HG03457 (cell line): ENCODE measurements around the gene ANKIB1.
"Not testable (repeated sequence)": the region's sequence is repeated elsewhere in the genome, so short reads cannot be mapped to it uniquely, and the experiment has no call there.

Experiments
- ATAC-seq: cut with Tn5 transposase; IDR thresholded peaks from one replicate; pipeline ENCODE4 v1.9.1; 2021; ENCODE audit warnings: moderate number of reproducible peaks; ENCODE audit not compliant: unreplicated experiment

The ANKIB1 gene

DNA sequence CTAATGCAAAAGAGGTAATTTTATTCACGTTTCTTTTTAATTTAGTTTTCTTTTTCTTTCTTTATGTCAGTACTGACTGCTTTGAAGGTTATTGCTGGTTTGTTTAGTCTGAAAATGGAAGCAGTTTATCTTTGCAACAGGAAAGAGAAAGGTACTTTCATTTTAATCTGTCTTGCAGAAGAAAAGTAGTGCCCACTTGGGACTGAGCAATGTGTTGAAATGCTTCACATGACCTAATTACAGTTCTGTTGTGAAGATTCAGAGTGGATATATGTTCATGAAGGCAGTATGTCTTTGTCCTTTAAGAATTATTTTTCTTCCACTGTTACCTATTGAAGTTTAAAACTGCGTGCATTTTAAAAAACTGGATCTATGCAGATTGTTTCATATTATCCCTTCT lies 80.1 kb downstream of the ANKIB1 start:
- ATAC-seq, result no peak

DNA sequence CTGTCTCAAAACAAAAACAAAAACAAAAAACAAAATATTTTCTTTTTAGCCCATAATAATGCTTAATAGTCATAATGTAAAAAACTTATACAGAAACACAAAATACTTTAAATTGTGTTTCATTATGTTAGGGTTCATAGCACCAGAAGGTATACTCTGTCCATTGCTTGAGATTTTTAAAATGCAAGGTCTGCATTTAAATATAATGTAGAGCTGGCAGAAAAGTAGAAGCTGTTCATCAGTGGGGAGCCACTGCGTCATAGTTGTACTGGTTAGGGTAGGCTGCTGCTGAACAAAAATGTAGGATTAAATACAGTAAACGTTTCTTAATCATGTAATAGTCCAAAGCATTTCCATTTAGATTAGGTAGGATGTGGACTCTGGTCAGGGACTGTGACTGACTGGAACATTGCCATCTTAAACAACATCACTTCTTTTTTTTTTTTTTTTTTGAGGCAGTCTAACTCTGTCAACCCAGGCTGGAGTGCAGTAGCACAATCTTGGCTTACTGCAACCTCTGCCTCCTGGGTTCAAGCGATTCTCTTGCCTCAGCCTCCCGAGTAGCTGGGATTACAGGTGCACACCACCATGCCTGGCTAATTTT lies 85.2 kb downstream of the ANKIB1 start:
- ATAC-seq, result no peak

DNA sequence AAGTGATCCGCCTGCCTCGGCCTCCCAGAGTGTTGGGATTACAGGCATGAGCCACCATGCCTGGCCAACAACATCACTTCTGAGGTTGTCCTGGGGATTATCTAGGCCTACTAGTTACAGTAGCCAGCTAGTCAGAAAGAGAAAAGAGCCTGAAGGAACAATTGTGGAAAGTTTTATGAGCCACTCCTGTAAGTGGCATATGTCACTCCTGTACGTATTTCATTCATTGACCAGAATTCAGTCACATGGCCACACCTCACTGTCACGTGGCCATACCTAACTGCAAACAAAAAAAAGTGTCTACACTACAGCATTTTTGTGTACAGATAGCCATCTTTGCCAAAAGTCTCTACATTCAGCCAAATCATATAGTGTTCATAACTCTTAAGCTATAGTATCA lies 85.7 kb downstream of the ANKIB1 start:
- ATAC-seq, result no peak

DNA sequence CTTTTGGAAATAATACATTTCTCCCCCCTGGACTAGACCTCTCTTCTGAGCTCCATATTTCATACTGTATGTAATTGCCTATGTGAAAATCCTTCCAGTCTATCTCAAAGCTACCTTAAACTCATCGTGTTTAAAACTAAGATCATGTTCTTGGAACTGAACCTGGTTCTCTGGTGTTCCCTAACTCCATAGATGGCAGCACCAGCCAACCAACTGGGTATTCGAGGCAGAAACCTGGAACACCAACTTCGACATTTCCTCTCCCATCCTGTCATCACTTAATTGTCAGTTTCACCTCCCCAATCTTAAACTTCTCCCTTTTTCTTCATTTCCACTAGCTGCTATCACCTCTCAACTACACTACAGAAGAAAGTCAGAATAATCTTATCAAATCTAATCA lies 87.0 kb downstream of the ANKIB1 start:
- no peak for ATAC-seq

DNA sequence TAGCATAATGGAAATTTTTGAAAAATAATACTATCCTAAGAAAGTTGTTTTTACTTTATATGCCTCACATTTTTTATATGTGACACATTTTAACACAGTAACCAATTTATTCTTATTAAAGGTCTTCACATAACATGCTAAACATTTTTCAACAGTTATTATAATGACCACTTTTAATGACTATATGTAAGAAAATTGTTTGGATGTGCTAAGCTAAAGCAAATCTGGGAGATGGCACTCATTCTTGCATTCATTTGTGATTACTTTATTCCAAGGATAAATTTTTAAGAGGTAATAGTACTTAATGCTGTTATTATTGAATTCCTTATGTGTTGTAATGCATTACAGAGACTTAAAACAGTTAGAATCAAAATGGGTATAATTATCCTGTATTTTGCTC lies 88.1 kb downstream of the ANKIB1 start:
- no peak for ATAC-seq

DNA sequence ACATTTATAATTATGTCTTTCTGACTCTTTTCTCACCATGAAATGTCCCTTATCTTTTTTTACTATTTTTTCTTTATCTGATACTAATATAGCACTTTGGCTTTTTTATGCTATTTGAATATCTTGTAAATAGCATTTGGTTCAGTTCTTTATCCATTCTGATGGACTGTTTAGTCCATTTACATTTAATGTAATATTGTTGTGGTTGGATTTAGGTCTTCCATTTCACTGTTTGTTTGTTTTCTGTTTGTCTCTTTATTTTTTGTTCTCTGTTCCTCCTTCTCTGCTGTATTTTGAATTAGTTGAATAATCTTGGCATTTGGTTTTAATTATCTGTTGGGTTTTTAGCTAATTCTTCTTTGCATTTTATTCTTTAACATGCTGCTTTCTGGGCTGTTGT lies 89.8 kb downstream of the ANKIB1 start:
- ATAC-seq, result no peak

DNA sequence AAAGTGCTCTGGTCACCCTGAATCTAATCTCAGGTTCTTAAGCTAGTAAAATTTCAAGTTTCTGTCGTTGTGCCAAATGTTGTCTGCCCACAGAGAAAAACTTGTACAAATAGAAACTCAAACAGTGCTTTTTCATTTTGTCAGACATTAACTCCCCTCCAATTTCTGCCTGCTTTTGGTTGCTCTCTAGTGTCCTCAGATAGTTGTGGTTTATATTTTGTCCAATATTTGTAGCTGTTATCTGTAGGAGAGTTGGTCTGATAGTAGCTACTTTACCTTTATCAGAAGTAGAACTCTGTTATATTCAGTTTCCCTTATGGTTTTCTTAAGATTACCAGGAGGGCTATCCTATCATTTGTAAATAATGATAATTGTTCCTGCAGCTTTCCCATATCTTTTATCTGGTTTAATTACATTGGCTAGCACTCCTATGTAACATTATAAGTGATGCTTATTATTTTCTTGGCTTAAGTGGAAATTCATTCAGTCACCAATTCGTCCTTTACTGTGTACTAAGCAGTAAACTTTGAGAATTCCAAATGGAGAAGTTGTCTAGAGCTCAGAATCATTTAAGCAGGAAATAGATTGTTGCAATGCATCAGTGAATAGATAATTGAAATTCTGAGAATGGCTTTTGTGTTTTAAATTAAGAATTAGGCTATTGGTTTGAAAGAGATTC lies 91.0 kb downstream of the ANKIB1 start:
- no peak for ATAC-seq

DNA sequence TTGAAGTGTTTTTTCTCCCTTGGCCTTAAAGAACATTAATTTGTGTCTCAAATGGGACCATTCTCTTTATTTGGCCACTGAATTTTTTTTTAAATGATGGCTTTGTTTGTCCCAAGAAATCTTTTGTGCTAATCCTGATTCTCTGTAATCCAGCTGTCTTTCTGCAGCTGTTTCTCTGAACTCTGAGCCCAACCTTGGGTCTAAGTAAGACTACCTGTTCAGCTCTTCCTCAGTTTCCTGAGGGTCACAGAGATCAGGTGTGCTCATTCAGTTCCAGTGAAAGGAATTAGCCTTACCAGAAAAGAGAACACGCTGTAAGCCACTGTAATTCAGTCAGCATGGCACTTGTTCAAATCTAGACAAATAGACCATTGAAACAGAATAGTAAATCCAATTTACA lies 94.2 kb downstream of the ANKIB1 start:
- no peak for ATAC-seq

DNA sequence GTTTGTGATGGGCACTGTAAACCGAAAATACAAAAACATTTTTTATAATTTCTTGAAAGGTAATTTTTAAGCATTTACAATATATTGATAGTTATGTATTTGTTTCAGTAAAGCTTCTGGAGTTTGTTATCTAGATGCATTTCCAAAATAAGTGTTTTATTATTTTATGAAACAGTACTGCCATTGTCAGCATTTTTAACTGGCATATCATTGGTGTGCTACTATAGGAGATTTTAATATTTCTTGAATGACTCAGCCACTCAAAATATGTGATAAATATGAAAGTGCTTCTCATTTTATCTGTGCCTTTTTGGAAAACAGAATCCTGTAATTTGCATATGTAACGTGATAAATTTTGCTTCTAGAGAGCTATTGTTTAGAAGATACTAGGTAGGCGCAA lies 97.9 kb downstream of the ANKIB1 start:
- no peak for ATAC-seq

DNA sequence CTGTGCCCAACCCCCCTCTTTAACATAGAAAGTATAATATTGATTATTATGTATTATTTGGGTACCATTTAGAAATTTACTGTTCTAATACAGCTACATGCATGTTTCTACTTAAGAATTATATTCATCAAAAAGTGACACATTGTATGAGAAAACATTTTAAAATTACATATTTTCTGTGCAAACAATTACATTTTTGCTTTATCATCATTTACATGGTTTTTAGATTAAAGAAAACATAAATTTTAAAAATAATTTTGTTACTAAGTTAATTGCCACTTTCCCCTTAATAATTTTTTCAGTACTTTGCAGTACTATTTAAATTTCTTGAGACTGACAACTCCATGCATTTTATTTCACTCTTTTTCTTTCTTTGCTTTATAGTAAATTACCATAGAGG lies 106.2 kb downstream of the ANKIB1 start:
- no peak for ATAC-seq

DNA sequence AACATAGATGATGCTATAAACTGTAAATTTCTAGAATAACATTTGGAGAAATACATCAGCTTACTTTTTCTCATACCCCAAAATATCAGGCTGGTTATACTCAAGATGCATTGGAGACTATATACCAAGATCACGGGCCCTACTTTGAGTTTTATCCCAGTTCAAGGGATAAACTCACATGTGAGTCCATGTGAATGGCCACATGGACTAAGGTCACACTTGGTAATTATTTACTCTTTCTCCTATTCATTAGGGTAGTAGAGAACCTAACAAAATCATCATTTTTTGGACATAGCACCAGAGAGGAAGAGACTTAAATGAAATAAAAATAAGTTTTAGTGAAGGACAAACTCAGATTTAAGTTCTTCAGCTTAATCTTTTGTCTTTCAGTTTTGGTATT lies 108.4 kb downstream of the ANKIB1 start:
- ATAC-seq, result no peak

DNA sequence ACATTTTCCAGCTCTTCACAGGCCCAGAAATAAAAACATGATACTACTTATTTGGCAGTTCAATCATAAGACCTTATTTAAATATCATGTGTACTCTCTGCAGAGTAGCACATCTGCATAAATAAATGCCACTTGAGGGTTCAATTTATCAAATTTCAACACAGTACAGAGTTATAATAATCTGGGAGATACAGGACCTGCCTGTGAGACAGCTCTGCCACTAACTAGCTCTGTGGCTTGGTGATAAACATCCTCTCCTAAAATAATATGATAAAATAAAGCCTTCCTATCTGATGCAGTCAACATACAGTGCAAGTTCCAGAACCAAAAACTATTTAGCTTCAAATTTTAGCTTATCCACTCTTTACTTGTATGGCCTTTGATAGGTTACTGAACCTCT lies 110.6 kb downstream of the ANKIB1 start:
- no peak for ATAC-seq

DNA sequence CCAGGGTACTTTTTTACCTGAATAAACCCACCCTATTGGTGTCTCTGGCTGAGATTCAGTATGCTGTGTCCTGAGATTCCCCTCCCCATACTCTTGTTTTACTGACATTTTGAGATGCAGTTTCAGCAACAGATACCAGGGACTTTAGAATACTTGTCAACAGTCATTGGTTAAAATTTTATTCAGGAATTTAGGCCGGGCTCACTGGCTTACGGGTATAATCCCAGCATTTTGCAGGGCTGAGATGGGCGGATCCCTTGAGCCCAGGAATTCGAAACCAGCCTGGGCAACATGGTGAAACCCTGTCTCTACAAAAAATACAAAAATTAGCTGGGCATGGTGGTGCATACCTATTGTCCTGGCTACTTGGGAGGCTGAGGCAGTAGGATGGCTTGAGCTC lies 111.5 kb downstream of the ANKIB1 start:
- ATAC-seq, result no peak

DNA sequence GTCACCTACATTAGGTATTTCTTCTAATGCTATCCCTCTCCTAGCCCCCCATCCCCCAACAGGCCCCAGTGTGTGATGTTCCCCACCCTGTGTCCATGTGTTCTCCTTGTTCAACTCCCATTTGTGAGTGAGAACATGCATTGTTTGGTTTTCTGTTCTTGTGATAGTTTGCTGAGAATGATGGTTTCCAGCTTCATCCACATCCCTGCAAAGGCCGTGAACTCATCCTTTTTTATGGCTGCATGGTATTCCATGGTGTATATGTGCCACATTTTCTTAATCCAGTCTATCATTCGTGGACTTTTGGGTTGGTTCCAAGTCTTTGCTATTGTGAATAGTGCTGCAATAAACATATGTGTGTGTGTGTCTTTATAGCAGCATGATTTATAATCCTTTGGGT lies 113.4 kb downstream of the ANKIB1 start:
- not testable (repeated sequence) for ATAC-seq

DNA sequence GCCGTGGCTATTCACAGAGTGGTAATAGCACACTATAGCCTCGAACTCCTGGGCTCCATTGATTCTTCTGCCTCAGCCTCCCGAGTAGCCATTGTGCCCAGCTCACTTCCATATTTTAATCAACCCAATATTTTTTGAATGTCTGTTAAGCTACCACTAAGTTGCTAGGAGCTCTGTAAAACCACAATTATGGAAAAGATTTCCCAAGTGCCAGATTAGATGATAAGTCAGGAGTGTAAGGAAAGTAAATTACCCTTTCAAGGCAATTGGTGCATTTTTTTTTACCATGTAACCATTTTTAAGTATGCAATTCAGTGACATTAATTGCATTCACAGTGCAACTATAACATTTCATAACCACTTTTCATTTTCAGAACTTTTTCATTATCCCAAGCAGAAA lies 114.0 kb downstream of the ANKIB1 start:
- no peak for ATAC-seq

DNA sequence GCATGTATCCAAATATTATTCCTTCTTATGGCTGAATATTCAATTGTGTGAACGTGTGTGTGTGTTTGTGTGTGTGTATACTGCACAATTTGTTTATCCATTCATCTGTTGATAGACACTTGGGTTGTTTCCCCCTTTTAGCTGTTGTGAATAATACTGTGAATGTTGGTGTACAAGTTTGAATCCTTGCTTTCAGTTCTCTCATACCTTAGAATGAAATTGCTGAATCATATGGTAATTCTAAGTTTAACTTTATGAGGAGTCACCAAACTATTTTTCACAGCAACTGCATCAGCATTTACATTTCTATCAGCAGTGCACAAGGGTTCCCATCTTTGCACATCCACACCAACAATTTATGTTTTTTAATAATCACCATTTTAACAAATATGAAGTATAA lies 114.6 kb downstream of the ANKIB1 start:
- no peak for ATAC-seq

DNA sequence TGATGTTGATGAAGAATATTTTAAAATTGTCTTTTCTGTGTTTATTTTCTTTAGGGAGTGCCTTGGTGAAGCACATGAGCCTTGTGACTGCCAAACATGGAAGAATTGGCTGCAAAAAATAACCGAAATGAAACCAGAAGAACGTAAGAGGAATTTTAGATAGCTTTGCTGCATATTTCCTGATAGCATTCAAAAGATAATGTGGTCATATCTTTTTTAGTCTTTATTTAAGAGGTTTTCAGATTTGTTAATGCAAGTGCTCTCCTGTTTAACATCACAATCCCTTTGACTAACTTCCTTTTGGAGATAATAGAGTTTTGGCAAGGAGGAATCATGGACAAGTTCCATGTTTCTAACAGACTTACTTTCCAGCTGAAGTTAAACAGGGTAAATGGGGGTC lies 116.4 kb downstream of the ANKIB1 start:
- ATAC-seq, result no peak

DNA sequence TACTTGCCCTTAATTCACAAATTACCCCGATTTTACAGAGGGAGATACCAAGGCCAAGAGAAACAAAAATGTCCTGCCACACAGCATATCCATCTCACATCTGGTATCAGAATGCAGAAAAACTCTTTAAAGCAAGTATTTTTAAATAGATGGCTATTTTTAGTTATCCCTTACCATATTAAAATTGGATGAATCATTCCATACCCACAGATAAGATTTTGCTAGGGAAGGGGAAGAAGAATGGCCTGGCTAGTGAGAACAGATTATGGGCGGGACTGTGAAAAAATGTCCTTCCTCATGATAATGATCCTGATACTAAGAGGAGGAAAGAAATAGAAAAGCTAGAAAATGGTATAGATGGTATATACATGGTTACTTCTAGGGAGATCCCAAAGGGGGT lies 121.0 kb downstream of the ANKIB1 start:
- ATAC-seq, result no peak

DNA sequence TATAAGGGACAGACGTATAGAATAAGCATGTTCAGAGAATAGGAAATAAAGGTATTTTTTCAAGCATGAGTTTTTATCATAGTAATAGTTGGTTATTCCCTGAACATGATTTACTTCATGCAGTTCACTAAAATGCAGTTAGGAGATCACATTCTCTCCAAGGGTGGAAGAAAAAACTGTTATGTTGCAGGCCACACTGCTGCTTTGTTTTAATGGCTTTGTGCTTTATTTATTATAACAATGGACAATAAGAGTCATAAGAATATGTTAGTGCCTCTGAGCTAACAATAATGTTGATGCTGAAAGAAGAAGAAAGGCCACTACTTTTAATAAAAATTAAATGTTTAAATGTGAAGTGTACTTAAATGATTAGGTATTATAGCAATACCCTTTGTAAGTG lies 123.0 kb downstream of the ANKIB1 start:
- ATAC-seq, result no peak

DNA sequence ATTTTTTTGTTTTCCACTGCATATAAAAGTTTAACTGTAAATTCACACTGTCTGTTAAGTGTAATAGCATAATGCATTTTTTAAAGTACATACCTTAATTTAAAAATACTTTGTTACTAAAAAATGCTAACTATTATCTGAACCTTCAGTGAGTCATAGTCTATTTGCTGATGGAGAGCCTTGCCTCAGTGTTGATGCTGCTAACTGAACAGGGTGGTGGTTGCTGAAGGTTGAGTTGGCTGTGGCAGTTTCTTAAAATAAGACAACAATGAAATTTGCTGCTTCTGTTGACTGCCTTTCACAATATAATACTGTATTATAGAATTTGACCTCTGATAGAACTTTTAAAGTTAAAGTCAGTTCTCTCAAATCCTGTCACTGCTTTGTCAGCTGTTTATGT lies 129.2 kb downstream of the ANKIB1 start:
- no peak for ATAC-seq

DNA sequence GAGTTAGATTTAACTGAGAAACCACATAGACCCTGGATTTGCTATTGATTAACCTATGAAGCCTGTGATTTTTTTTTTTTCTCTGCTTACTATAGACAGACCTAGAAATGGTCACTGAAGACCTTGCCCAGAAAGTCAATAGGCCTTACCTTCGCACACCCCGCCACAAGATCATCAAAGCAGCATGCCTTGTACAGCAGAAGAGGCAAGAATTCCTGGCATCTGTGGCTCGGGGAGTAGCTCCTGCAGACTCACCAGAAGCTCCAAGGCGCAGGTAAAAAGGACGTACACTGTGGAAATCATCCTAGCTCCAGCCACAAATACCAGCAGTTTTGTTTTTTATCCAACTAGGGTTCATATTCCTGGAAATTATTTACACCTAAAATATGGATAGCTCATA lies 145.3 kb downstream of the ANKIB1 start:
- ATAC-seq, result no peak

DNA sequence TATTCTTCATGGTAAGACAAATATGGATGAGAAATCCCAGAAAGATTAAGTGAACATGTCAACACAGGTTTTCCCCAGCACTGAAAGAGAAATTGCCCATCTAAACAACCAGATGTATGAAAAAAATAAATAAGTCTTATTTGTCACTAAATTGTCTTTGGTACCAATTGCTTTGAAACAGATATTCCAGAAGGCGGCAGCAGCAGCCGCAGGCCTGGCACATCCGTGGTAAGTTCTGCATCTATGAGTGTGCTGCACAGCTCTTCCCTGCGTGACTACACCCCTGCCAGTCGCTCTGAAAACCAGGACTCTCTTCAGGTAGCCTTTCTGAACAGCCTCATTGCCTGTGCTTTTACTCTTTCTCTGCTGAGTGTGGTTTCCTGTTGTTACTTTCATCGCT lies 151.8 kb downstream of the ANKIB1 start:
- ATAC-seq, result no peak

DNA sequence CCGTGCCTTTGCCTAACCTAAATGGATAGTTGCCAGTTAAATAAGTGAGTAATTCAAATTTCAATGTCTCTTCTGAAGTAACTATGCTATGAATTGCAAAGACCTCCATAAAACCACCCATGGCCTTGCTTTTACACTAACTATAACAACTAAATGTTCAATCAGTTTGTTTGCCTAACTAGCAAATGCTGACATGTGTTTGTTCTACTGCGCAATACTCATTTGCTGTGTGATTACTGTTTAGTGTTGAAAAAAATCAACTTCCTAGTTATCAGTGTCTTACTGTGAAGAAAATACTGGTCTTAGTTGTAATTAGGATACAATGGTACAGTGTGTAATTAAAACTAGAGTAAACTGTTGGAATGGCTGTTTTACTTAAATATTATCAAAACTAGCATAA lies 154.2 kb downstream of the ANKIB1 start:
- no peak for ATAC-seq
